Left renal pelvis (tissue), 4 donors: ENCODE data around the gene ADAMTS6. TPM values are rescaled to one million over a fixed set of nuclear protein-coding genes. Genes with fewer than 3 reads are reported as not detected.

Source experiments
- DNase-seq, 4 donors: peaks; one replicate each; pipeline ENCODE4 v3.0.0-alpha.2; 2013; ENCODE audit warnings: low read depth in 4 of 4, low spot score in 3 of 4
- polyA plus RNA-seq, 4 donors: library from polyadenylated mRNA; unstranded; fragments of 120-200 nt; gene quantifications; one replicate each; pipeline ENCODE4 v1.2.1, GENCODE V29; 2013; ENCODE audit not compliant: insufficient read length in 4 of 4

Gene ADAMTS6
- polyA plus RNA-seq, 4 donors: 2.6 to 8.1 (median 3.0) TPM

GRCh38 chr5:65296067-65296466, 185.7 kb downstream of the ADAMTS6 start:
- no peak for DNase-seq

- DNase-seq: no peak
These were observed 189.5 kb downstream of the ADAMTS6 start for GRCh38 chr5:65292196-65292595.

GRCh38 chr5:65290677-65291076, 191.0 kb downstream of the ADAMTS6 start:
- no peak for DNase-seq

- DNase-seq: no peak
These were observed 193.1 kb downstream of the ADAMTS6 start for GRCh38 chr5:65288657-65289056.

- no peak for DNase-seq
These were observed 202.1 kb downstream of the ADAMTS6 start for GRCh38 chr5:65279603-65280002.

- no peak for DNase-seq
These were observed 205.4 kb downstream of the ADAMTS6 start for GRCh38 chr5:65276178-65276890.

- no peak for DNase-seq
These were observed 209.8 kb downstream of the ADAMTS6 start for GRCh38 chr5:65271906-65272305.

- peak in 1 of 4 donors; percentile 1 for DNase-seq
These were observed 213.2 kb downstream of the ADAMTS6 start for GRCh38 chr5:65268525-65268924.

- DNase-seq: no peak
These were observed 217.3 kb downstream of the ADAMTS6 start for GRCh38 chr5:65264420-65264819.

GRCh38 chr5:65263321-65263720, 218.4 kb downstream of the ADAMTS6 start:
- no peak for DNase-seq

- peak in 2 of 4 donors; percentile 16 to 18 for DNase-seq
These were observed 219.1 kb downstream of the ADAMTS6 start for GRCh38 chr5:65262649-65263059.

GRCh38 chr5:65262096-65262495, 219.6 kb downstream of the ADAMTS6 start:
- DNase-seq: no peak

- no peak for DNase-seq
These were observed 220.2 kb downstream of the ADAMTS6 start for GRCh38 chr5:65261499-65261898.

GRCh38 chr5:65255294-65255693, 226.4 kb downstream of the ADAMTS6 start:
- no peak for DNase-seq

GRCh38 chr5:65252977-65253376, 228.7 kb downstream of the ADAMTS6 start:
- no peak for DNase-seq

- no peak for DNase-seq
These were observed 232.8 kb downstream of the ADAMTS6 start for GRCh38 chr5:65248896-65249295.

GRCh38 chr5:65247594-65247993, 234.1 kb downstream of the ADAMTS6 start:
- no peak for DNase-seq

GRCh38 chr5:65246741-65247140, 235.0 kb downstream of the ADAMTS6 start:
- DNase-seq: no peak

GRCh38 chr5:65244031-65244430, 237.7 kb downstream of the ADAMTS6 start:
- no peak for DNase-seq

- no peak for DNase-seq
These were observed 238.6 kb downstream of the ADAMTS6 start for GRCh38 chr5:65243161-65243560.

GRCh38 chr5:65229841-65230240, 251.9 kb downstream of the ADAMTS6 start:
- no peak for DNase-seq

- no peak for DNase-seq
These were observed 267.7 kb downstream of the ADAMTS6 start for GRCh38 chr5:65213921-65214525.
